ENCODE measurements around the gene TENM4.

DNA sequence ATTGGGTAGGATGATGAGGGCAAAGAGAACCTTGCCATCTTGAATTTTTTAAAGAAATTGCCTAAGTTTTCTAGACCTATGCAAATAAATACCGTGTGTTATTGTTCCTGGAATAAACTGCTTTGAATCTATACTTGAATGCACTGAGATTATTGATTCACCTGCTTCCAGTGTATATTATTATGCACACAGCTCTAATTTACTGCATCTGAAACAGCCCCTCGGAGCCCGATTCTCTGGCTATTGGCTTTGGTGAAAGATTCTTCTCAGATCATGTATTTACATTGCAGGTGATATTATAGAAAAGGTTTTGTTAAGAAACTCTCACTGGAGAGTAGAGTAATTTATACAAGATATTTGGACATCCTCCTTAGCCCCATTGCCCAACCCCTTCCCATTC, 254.2 kb downstream of the TENM4 start:
- TF ChIP-seq YY1 (IDR thresholded peaks at IDR 0.05; ENCODE audit: low read depth) (no peak), EP300 (IDR thresholded peaks at IDR 0.05; ENCODE audit: borderline replicate concordance) (no peak), ZBTB7A (IDR thresholded peaks at IDR 0.05; ENCODE audit: low read depth) (no peak), NFIC (IDR thresholded peaks at IDR 0.05) (no peak), TEAD4 (IDR thresholded peaks at IDR 0.05) (no peak), REST (IDR thresholded peaks at IDR 0.05; ENCODE audit: low read depth) (no peak), TAF1 (IDR thresholded peaks at IDR 0.05; ENCODE audit: low read depth) (no peak)

Data from Ishikawa (cell line).